Spleen (tissue), 7 donors: ENCODE measurements around the gene PIK3R4.

Source experiments
- POLR2A ChIP-seq, 3 donors: fragments of 450-650 bp; IDR thresholded peaks; one replicate each; pipeline ENCODE4 v1.5.1; 2017; ENCODE audit warnings: antibody characterized with exemption in 3 of 3, mild to moderate bottlenecking in 1 of 3
- POLR2AphosphoS5 ChIP-seq, 3 donors: sonication (generic); formaldehyde crosslinking; IDR thresholded peaks; one replicate each; pipeline ENCODE4 v1.5.1; 2017; ENCODE audit warnings: antibody characterized with exemption in 3 of 3
- TF ChIP-seq, protein P1 (sequence below), 11 experiments: fragments of 200-600 bp in 7 of 11; fragments of 450-650 bp in 4 of 11; sonication (generic) in 4 of 11; IDR thresholded peaks in 8 of 11; conservative IDR thresholded peaks in 3 of 11; 1 replicate in 7 of 11; 2 replicates in 4 of 11; pipeline versions ENCODE4 v1.4.0 to v1.8.0; 2016 to 2021; ENCODE audit warnings: antibody characterized with exemption in 11 of 11, inconsistent platforms in 4 of 11, mild to moderate bottlenecking in 1 of 11
- donor health status: DM: no; HTN: no; CAD: no; lungs with moderate emphysema.
- donor health status: DM: no; HTN: no; CAD: no.
- donor health status: DM: no; HTN: no; CAD: no.

- TF ChIP-seq POLR2AphosphoS5 (IDR thresholded peaks at IDR 0.05) (no peak), POLR2A (IDR thresholded peaks at IDR 0.05) (no peak)
- TF ChIP-seq, protein P1, sequence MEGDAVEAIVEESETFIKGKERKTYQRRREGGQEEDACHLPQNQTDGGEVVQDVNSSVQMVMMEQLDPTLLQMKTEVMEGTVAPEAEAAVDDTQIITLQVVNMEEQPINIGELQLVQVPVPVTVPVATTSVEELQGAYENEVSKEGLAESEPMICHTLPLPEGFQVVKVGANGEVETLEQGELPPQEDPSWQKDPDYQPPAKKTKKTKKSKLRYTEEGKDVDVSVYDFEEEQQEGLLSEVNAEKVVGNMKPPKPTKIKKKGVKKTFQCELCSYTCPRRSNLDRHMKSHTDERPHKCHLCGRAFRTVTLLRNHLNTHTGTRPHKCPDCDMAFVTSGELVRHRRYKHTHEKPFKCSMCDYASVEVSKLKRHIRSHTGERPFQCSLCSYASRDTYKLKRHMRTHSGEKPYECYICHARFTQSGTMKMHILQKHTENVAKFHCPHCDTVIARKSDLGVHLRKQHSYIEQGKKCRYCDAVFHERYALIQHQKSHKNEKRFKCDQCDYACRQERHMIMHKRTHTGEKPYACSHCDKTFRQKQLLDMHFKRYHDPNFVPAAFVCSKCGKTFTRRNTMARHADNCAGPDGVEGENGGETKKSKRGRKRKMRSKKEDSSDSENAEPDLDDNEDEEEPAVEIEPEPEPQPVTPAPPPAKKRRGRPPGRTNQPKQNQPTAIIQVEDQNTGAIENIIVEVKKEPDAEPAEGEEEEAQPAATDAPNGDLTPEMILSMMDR (IDR thresholded peaks at IDR 0.05 in 8 of 11, conservative IDR thresholded peaks at IDR 0.05 in 3 of 11): no peak
Observed at GRCh38 chr3:130761730-130762311, 15.2 kb upstream of the PIK3R4 start.
